A549 (cell line): Measurements from ENCODE around the gene AFAP1. TPM values are rescaled to one million over a fixed set of nuclear protein-coding genes. Genes with fewer than 3 reads are reported as not detected.

ENCODE experiments used
- ATAC-seq, 2 experiments: fragments of 200-7000 bp in 1 of 2; fragments of >200 bp in 1 of 2; cut with Nextera tagmentation in 1 of 2; cut with Tn5 transposase in 1 of 2; 3 replicates each; pipeline versions ENCODE4 v1.8.0 to v1.9.1; 2018 to 2020; ENCODE audit warnings: mild to moderate bottlenecking in 1 of 2, moderate library complexity in 1 of 2
- CTCF ChIA-PET: fragments of 300-600 bp; sonication (Branson Sonifier 250); formaldehyde crosslinking; extraction: SDS; loops from one replicate; lab custom pipeline; 2021; ENCODE audit warnings: antibody characterized with exemption, inconsistent platforms; lab: Yijun Ruan, JAX
- POLR2A ChIA-PET: fragments of 350-600 bp; formaldehyde crosslinking; extraction: SDS; loops from one replicate; lab custom pipeline; 2021; ENCODE audit warnings: antibody characterized with exemption, inconsistent platforms; lab: Yijun Ruan, JAX
- DNase-seq, 2 experiments: peaks; one replicate each; pipeline versions ENCODE4 v3.0.0 to v3.0.0-alpha.2; 2011 to 2016; ENCODE audit warnings: low read depth in 1 of 2, low spot score in 1 of 2
- FAIRE-seq: peaks from 2 replicates; lab custom pipeline; 2011; peaks lifted over from hg19 to GRCh38; lab: Jason Lieb, UNC
- H3K27ac ChIP-seq, 2 experiments: fragments of >200 bp; sonication (Bioruptor Twin); formaldehyde crosslinking; 3 replicates each; pipeline ENCODE4 v1.5.1; 2016 to 2017
- H3K4me1 ChIP-seq: fragments of >200 bp; sonication (Bioruptor Twin); formaldehyde crosslinking; 3 replicates; pipeline ENCODE4 v1.6.1; 2016
- H3K4me2 ChIP-seq: fragments of >200 bp; sonication (Bioruptor Twin); formaldehyde crosslinking; 3 replicates; pipeline ENCODE4 v1.6.1; 2016
- H3K4me3 ChIP-seq: fragments of >200 bp; sonication (Bioruptor Twin); formaldehyde crosslinking; 3 replicates; pipeline ENCODE4 v1.5.1; 2016
- H3K9me3 ChIP-seq: fragments of >200 bp; sonication (Bioruptor Twin); formaldehyde crosslinking; 3 replicates; pipeline ENCODE4 v1.6.1; 2016
- CBX2 ChIP-seq: fragments of 200-600 bp; sonication (generic); IDR thresholded peaks from 2 replicates; pipeline ENCODE4 v1.6.1; 2016; ENCODE audit warnings: low read depth, mild to moderate bottlenecking, borderline replicate concordance
- CBX8 ChIP-seq: fragments of 200-600 bp; sonication (generic); IDR thresholded peaks from 2 replicates; pipeline ENCODE4 v1.6.1; 2016
- CEBPB ChIP-seq, 2 experiments: fragments of >200 bp in 1 of 2; sonication (Bioruptor Twin) in 1 of 2; formaldehyde crosslinking in 1 of 2; IDR thresholded peaks; 2 replicates each; pipeline ENCODE4 v1.6.1; 2012 to 2016
- CHD4 ChIP-seq: fragments of 200-600 bp; sonication (generic); IDR thresholded peaks from 2 replicates; pipeline ENCODE4 v1.6.1; 2016; ENCODE audit warnings: antibody characterized with exemption, mild to moderate bottlenecking, borderline replicate concordance
- EHF ChIP-seq: fragments of 250-450 bp; sonication (Bioruptor Pico); IDR thresholded peaks from 2 replicates; pipeline ENCODE4 v1.5.0; 2020; ENCODE audit warnings: mild to moderate bottlenecking
- EP300 ChIP-seq, 2 experiments: fragments of >200 bp; sonication (Bioruptor Twin); formaldehyde crosslinking; IDR thresholded peaks; 2 replicates in 1 of 2; 3 replicates in 1 of 2; pipeline ENCODE4 v1.6.1; 2016 to 2017
- ESRRA ChIP-seq: fragments of 150-350 bp; IDR thresholded peaks from 2 replicates; pipeline ENCODE4 v1.6.1; 2014; ENCODE audit warnings: mild to moderate bottlenecking, low read length, borderline replicate concordance
- FOXS1 ChIP-seq: fragments of 250-450 bp; sonication (Bioruptor Pico); IDR thresholded peaks from 2 replicates; pipeline ENCODE4 v1.5.0; 2020; ENCODE audit warnings: mild to moderate bottlenecking, moderate library complexity
- GATA3 ChIP-seq: IDR thresholded peaks from 2 replicates; pipeline ENCODE4 v1.6.1; 2012; ENCODE audit warnings: borderline replicate concordance
- HEYL ChIP-seq: fragments of 250-450 bp; sonication (Bioruptor Pico); IDR thresholded peaks from 2 replicates; pipeline ENCODE4 v1.8.0; 2021; ENCODE audit warnings: mild to moderate bottlenecking, moderate library complexity
- HOXB13 ChIP-seq: fragments of 250-450 bp; sonication (Bioruptor Pico); IDR thresholded peaks from 2 replicates; pipeline ENCODE4 v1.5.0; 2020; ENCODE audit warnings: low read depth, mild to moderate bottlenecking, moderate library complexity
- HOXB5 ChIP-seq: fragments of 250-450 bp; sonication (Bioruptor Pico); IDR thresholded peaks from 2 replicates; pipeline ENCODE4 v1.5.0; 2020; ENCODE audit warnings: mild to moderate bottlenecking, moderate library complexity
- JUN ChIP-seq, 2 experiments: fragments of >200 bp; sonication (Bioruptor Twin); formaldehyde crosslinking; IDR thresholded peaks; 2 replicates in 1 of 2; 3 replicates in 1 of 2; pipeline ENCODE4 v1.6.1; 2016 to 2017
- MAZ ChIP-seq: fragments of 150-350 bp; IDR thresholded peaks from 2 replicates; pipeline ENCODE4 v1.6.1; 2014; ENCODE audit warnings: antibody characterized with exemption, low read depth, low read length, borderline replicate concordance
- NPAS2 ChIP-seq: fragments of 250-450 bp; sonication (Bioruptor Pico); IDR thresholded peaks from 2 replicates; pipeline ENCODE4 v1.8.0; 2022; ENCODE audit warnings: mild to moderate bottlenecking, moderate library complexity, borderline replicate concordance
- NR3C1 ChIP-seq: fragments of >200 bp; sonication (Bioruptor Twin); formaldehyde crosslinking; IDR thresholded peaks from 3 replicates; pipeline ENCODE4 v1.6.1; 2017
- PHF8 ChIP-seq: fragments of 200-600 bp; sonication (generic); IDR thresholded peaks from 2 replicates; pipeline ENCODE4 v1.6.1; 2016; ENCODE audit warnings: low read depth, mild to moderate bottlenecking, antibody characterized with exemption, moderate library complexity, borderline replicate concordance
- POLR2A ChIP-seq: IDR thresholded peaks from 2 replicates; pipeline ENCODE4 v1.6.1; 2012; ENCODE audit warnings: mild to moderate bottlenecking, low read length
- RCOR1 ChIP-seq: fragments of 150-350 bp; IDR thresholded peaks from 2 replicates; pipeline ENCODE4 v1.6.1; 2014; ENCODE audit warnings: antibody characterized with exemption, low read length, low read depth
- RFX5 ChIP-seq: fragments of 450-650 bp; IDR thresholded peaks from 2 replicates; pipeline ENCODE4 v1.7.1; 2014; ENCODE audit warnings: antibody characterized with exemption, mild to moderate bottlenecking, moderate library complexity
- RNF2 ChIP-seq: fragments of 200-600 bp; sonication (generic); IDR thresholded peaks from 2 replicates; pipeline ENCODE4 v1.6.1; 2016; ENCODE audit warnings: low read depth, mild to moderate bottlenecking, antibody characterized with exemption, moderate library complexity, borderline replicate concordance
- SMC3 ChIP-seq: fragments of >200 bp; sonication (Bioruptor Twin); formaldehyde crosslinking; IDR thresholded peaks from 3 replicates; pipeline ENCODE4 v1.6.1; 2018; ENCODE audit warnings: inconsistent platforms
- SREBF2 ChIP-seq: fragments of 450-650 bp; IDR thresholded peaks from 2 replicates; pipeline ENCODE4 v1.6.1; 2014; ENCODE audit warnings: mild to moderate bottlenecking, moderate library complexity
- ZFP36 ChIP-seq: fragments of 450-650 bp; IDR thresholded peaks from 2 replicates; pipeline ENCODE4 v1.6.1; 2014; ENCODE audit warnings: borderline replicate concordance; ENCODE audit not compliant: partially characterized antibody
- ZNF302 ChIP-seq: fragments of 250-450 bp; sonication (Bioruptor Pico); IDR thresholded peaks from 2 replicates; pipeline ENCODE4 v1.9.0; 2021; ENCODE audit warnings: inconsistent platforms, mild to moderate bottlenecking, moderate library complexity
- WGBS: methylation state at CpG from one replicate; pipeline ENCODE4 v1.1.6; 2017; ENCODE audit errors: missing lambda C conversion rate; 5-methylcytosine and 5-hydroxymethylcytosine counted together
- polyA plus RNA-seq, 4 experiments: library from polyadenylated mRNA; depleted of rRNA in 3 of 4; stranded (reverse); fragments of >200 nt; fragmentation: RNase III in 1 of 4; extraction: RNeasy Plus Mini Kit Qiagen cat#74134 plus additional on column Dnase treatment in 1 of 4; gene quantifications; 2 replicates in 3 of 4; 3 replicates in 1 of 4; pipeline ENCODE4 v1.2.3, GENCODE V29; 2011 to 2017
- TF ChIP-seq, protein P1 (sequence below): fragments of >200 bp; sonication (Bioruptor Twin); formaldehyde crosslinking; IDR thresholded peaks from 2 replicates; pipeline ENCODE4 v1.6.1; 2016
- TF ChIP-seq, protein P2 (sequence below): fragments of >200 bp; sonication (Bioruptor Twin); formaldehyde crosslinking; IDR thresholded peaks from 3 replicates; pipeline ENCODE4 v1.6.1; 2016
- TF ChIP-seq, protein P3 (sequence below): IDR thresholded peaks from 2 replicates; pipeline ENCODE4 v1.6.1; 2012; ENCODE audit warnings: low read depth, borderline replicate concordance
- TF ChIP-seq, protein P4 (sequence below): IDR thresholded peaks from 2 replicates; pipeline ENCODE4 v1.6.1; 2012
- TF ChIP-seq, protein P5 (sequence below): fragments of >200 bp; sonication (Bioruptor Twin); formaldehyde crosslinking; IDR thresholded peaks from 3 replicates; pipeline ENCODE4 v1.5.1; 2016

AFAP1 gene
- polyA plus RNA-seq, 2 of the 4 experiments (the other 2 are of a cell fraction) = 25.4 to 29.6 TPM

DNA sequence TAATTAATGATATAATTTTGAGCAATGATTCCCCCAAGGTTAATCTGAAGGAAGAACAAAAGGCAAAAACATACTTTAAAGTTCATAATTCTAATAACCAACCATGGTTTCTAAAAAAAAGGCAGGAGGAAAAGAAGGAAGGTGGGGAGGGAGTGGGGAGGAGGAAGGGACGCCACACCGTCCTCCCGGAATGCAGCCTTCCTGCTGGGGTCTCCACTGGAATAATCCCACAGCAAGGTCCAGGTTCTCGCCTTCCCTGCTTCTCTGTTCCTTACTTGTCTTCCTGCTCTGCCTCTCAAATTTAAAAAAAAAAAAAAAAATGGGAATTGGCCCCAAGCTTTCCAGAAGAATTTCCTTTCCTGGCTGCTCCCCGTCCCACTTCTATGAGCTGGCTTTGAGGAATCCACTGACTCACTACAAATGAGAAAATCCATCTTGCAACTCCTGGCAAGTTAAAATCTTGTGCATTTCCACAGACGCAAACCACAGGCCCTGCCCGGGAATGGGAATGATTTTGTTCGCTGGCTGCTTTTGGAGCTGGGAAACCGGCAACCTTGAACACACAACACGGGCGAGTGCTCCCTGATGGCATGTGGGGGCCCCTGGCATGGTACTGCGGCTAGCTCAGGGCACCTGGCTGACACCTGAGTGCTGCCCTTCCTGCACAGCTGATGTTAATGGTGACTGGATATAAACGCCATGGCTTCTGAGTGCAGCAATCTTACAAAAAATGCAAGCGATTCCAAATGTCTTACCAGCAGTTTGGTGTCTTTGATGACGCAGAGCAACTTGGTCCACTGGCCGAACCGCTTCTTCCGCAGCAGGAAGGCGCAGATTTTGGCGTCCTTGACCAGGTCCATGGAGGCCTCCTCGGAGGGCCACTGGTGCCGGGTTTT is 97.0 kb downstream of the AFAP1 start (continued):
- TF ChIP-seq, protein P1, sequence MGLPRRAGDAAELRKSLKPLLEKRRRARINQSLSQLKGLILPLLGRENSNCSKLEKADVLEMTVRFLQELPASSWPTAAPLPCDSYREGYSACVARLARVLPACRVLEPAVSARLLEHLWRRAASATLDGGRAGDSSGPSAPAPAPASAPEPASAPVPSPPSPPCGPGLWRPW = no peak
- TF ChIP-seq MAZ (no peak), CBX8 (no peak), RNF2 (no peak), CEBPB (IDR thresholded peaks at IDR 0.05) (peak in 1 of 2 experiments; percentile 78; a peak in 2 of 4 replicates), CBX2 (no peak), SMC3 (no peak; the same call in 1 of the 3 replicates), GATA3 (peak; percentile 75; the same call in 1 of the 2 replicates), JUN (IDR thresholded peaks at IDR 0.05) (peak; percentile 69 to 74; a peak in 3 of 5 replicates), SREBF2 (no peak), NR3C1 (no peak), HOXB13 (CRISPR knock-in tag) (no peak), EP300 (IDR thresholded peaks at IDR 0.05) (peak; percentile 60 to 86; a peak in 3 of 5 replicates), HEYL (CRISPR knock-in tag) (no peak), ESRRA (no peak)
- TF ChIP-seq, protein P2, sequence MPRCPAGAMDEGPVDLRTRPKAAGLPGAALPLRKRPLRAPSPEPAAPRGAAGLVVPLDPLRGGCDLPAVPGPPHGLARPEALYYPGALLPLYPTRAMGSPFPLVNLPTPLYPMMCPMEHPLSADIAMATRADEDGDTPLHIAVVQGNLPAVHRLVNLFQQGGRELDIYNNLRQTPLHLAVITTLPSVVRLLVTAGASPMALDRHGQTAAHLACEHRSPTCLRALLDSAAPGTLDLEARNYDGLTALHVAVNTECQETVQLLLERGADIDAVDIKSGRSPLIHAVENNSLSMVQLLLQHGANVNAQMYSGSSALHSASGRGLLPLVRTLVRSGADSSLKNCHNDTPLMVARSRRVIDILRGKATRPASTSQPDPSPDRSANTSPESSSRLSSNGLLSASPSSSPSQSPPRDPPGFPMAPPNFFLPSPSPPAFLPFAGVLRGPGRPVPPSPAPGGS = no peak
- TF ChIP-seq, protein P3, sequence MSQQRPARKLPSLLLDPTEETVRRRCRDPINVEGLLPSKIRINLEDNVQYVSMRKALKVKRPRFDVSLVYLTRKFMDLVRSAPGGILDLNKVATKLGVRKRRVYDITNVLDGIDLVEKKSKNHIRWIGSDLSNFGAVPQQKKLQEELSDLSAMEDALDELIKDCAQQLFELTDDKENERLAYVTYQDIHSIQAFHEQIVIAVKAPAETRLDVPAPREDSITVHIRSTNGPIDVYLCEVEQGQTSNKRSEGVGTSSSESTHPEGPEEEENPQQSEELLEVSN = no peak
- TF ChIP-seq, protein P4, sequence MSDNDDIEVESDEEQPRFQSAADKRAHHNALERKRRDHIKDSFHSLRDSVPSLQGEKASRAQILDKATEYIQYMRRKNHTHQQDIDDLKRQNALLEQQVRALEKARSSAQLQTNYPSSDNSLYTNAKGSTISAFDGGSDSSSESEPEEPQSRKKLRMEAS = peak; percentile 62

DNA sequence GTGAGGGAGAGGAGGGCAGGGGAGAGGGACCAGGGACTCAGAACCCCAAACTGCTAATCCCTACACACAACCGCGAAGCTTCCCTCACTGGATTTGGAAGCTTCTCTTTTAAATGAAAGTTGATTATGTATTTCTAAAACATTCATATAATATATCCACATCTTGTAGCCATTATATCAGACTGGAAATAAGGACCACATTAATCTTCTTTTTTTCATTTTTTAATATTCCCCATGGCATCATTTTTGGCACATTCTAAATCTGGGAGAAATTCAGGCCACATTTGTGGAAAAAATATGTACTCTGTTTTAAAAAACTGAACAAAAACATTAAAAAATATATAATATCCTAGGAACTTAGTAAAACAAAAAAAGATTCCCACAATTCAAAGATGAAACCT is 97.8 kb downstream of the AFAP1 start:
- no peak for FAIRE-seq
- H3K4me1 ChIP-seq = peaks cover 84% of the 10 kb centered on the region
- no peaks in the 10 kb centered on the region for H3K9me3 ChIP-seq
- DNase-seq = no peak
- peak overlapping the region; percentile 93 to 94 for H3K27ac ChIP-seq
- H3K4me2 ChIP-seq = peak overlapping the region; percentile 68
- 92% methylated on average over 2 of the region's 2 CpGs for WGBS
- no peak for ATAC-seq
- H3K4me3 ChIP-seq = no peak overlapping the region
- ChIA-PET CTCF (interaction anchor here (0.6 to 6.2 kb wide), 7 partner anchors 15 to 146 kb away, joined by 3 to 81 read pairs (median 4); no protein-coding TSS in a partner anchor), POLR2A (interaction anchor here (1.0 to 1.5 kb wide), 6 partner anchors 10 to 68 kb away, joined by 3 to 9 read pairs (median 4); no protein-coding TSS in a partner anchor)
- TF ChIP-seq MAZ (no peak), HOXB5 (no peak), CHD4 (no peak), FOXS1 (no peak), ZFP36 (no peak), PHF8 (no peak), EHF (CRISPR knock-in tag) (no peak), RCOR1 (no peak), GATA3 (no peak), NPAS2 (CRISPR knock-in tag) (no peak), ZNF302 (CRISPR knock-in tag) (no peak), ESRRA (no peak), RFX5 (no peak), POLR2A (no peak), CEBPB (IDR thresholded peaks at IDR 0.05) (no peak)
- TF ChIP-seq, protein P5, sequence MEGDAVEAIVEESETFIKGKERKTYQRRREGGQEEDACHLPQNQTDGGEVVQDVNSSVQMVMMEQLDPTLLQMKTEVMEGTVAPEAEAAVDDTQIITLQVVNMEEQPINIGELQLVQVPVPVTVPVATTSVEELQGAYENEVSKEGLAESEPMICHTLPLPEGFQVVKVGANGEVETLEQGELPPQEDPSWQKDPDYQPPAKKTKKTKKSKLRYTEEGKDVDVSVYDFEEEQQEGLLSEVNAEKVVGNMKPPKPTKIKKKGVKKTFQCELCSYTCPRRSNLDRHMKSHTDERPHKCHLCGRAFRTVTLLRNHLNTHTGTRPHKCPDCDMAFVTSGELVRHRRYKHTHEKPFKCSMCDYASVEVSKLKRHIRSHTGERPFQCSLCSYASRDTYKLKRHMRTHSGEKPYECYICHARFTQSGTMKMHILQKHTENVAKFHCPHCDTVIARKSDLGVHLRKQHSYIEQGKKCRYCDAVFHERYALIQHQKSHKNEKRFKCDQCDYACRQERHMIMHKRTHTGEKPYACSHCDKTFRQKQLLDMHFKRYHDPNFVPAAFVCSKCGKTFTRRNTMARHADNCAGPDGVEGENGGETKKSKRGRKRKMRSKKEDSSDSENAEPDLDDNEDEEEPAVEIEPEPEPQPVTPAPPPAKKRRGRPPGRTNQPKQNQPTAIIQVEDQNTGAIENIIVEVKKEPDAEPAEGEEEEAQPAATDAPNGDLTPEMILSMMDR = no peak
- TF ChIP-seq, protein P3 = no peak
- TF ChIP-seq, protein P1 = no peak
